OCI-LY1 (cell line): ENCODE results near the gene NECAP2.

Source experiments
- H2AFZ ChIP-seq: fragments of 200-600 bp; sonication (generic), shearing (Covaris generic); 2 replicates; pipeline ENCODE4 v1.6.0; 2014; ENCODE audit warnings: antibody characterized with exemption, mild to moderate bottlenecking, low read length
- H3F3A ChIP-seq: fragments of 200-600 bp; sonication (generic), shearing (Covaris generic); 2 replicates; pipeline ENCODE4 v1.6.0; 2014; ENCODE audit warnings: mild to moderate bottlenecking, antibody characterized with exemption, low read length, moderate library complexity; ENCODE audit not compliant: insufficient read depth
- H3K27ac ChIP-seq: fragments of 200-600 bp; sonication (generic); 2 replicates; pipeline ENCODE4 v1.5.1; 2014; ENCODE audit warnings: low read length, mixed run types, mild to moderate bottlenecking, low read depth; ENCODE audit not compliant: poor library complexity, severe bottlenecking
- H3K27me3 ChIP-seq: fragments of 200-600 bp; sonication (generic); 2 replicates; pipeline ENCODE4 v1.6.0; 2014; ENCODE audit warnings: antibody characterized with exemption, mild to moderate bottlenecking, low read length, moderate library complexity; ENCODE audit not compliant: insufficient read depth
- H3K36me3 ChIP-seq: fragments of 200-600 bp; sonication (generic); 2 replicates; pipeline ENCODE4 v1.6.1; 2014; ENCODE audit warnings: mild to moderate bottlenecking, antibody characterized with exemption, low read length, moderate library complexity, mixed read lengths; ENCODE audit not compliant: insufficient read depth
- H3K4me1 ChIP-seq: fragments of 200-600 bp; sonication (generic); 2 replicates; pipeline ENCODE4 v1.5.1; 2014; ENCODE audit warnings: mild to moderate bottlenecking, low read length, moderate library complexity; ENCODE audit not compliant: insufficient read depth, severe bottlenecking
- H3K4me2 ChIP-seq: fragments of 200-600 bp; sonication (generic), shearing (Covaris generic); 2 replicates; pipeline ENCODE4 v1.6.1; 2014; ENCODE audit warnings: low read length
- H3K4me3 ChIP-seq: fragments of 200-600 bp; sonication (generic); 2 replicates; pipeline ENCODE4 v1.5.1; 2014; ENCODE audit warnings: low read length, low read depth, mild to moderate bottlenecking, mixed read lengths; ENCODE audit not compliant: poor library complexity, severe bottlenecking
- H3K79me2 ChIP-seq: fragments of 200-600 bp; shearing (Covaris generic); 2 replicates; pipeline ENCODE4 v1.6.1; 2016; ENCODE audit warnings: mixed run types, low read length, mixed read lengths; ENCODE audit not compliant: insufficient read depth
- H3K9ac ChIP-seq: fragments of 200-600 bp; sonication (generic), shearing (Covaris generic); 2 replicates; pipeline ENCODE4 v1.6.1; 2014; ENCODE audit warnings: mild to moderate bottlenecking, low read length, mixed read lengths
- H3K9me2 ChIP-seq: fragments of 200-600 bp; sonication (generic), shearing (Covaris generic); 2 replicates; pipeline ENCODE4 v1.6.1; 2014; ENCODE audit warnings: low read depth, mild to moderate bottlenecking, low read length, mixed read lengths
- H3K9me3 ChIP-seq: fragments of 200-600 bp; shearing (Covaris generic); 2 replicates; pipeline ENCODE4 v1.6.1; 2014; ENCODE audit warnings: low read length, mixed read lengths
- H4K20me1 ChIP-seq: fragments of 200-600 bp; sonication (generic), shearing (Covaris generic); 2 replicates; pipeline ENCODE4 v1.6.0; 2016; ENCODE audit warnings: mild to moderate bottlenecking, low read length; ENCODE audit not compliant: insufficient read depth
- EZH2 ChIP-seq: fragments of 200-600 bp; sonication (generic), shearing (Covaris generic); IDR thresholded peaks from 2 replicates; pipeline ENCODE4 v1.8.0; 2017; ENCODE audit warnings: borderline replicate concordance, mixed run types, mild to moderate bottlenecking, antibody characterized with exemption, low read length, moderate library complexity, mixed read lengths
- TF ChIP-seq, protein P1 (sequence below): fragments of 200-600 bp; sonication (generic), shearing (Covaris generic); IDR thresholded peaks from 2 replicates; pipeline ENCODE4 v1.5.1; 2017; ENCODE audit warnings: mild to moderate bottlenecking, antibody characterized with exemption, low read length, moderate library complexity, mixed read lengths

The NECAP2 gene

DNA sequence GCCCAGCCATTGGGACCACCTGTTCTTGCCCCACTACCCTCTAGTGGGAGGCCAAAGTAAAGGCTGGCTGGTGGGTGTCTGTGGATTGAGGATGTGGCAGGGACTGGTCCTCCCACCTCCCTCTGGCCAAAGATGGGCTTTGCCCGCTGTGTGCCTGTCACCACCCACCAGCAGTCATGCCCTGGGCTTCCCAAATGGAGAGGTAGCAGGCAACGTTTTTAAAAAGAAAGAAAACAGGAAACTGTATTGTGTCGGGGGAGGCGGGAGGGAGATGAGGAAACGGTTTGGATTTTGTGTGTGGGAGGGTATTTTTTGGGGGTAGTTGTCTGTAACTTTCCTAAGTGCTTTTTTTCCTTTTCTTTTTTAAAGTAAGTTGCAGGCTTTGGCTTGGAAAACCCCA, 43.4 kb upstream of the NECAP2 start:
- H3K36me3 ChIP-seq, result peaks cover 60% of the 10 kb centered on the region
- no peak overlapping the region for H3K9ac ChIP-seq

DNA sequence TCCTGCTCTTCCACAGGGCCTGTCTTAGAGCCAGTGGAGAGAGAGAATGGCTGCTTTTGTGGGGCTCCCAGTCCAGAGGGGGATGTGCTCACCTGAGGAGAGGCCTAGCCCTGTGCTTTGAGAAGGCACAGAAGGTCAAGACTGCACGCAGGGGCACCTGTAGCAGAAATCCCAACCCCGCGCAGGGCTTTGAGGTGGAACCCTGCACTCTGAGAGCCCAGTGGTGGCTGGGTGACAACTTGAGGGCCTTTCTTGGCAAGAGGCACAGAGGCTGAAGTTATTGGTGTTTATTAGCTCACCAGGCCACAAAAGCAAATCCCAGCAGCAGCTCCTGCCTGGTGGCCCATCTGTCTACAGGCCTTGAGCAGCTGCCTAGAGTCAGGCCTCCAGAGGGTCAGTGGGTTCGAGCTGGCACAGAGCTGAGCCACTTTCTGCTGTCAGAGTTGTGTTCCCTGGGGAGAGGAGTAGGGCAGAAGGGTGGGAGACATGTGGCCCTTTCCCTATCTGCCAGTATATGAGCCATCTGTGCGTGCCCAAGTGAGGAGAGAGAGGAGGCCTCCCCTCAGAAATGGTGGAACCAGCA, 42.1 kb upstream of the NECAP2 start:
- TF ChIP-seq, protein P1, sequence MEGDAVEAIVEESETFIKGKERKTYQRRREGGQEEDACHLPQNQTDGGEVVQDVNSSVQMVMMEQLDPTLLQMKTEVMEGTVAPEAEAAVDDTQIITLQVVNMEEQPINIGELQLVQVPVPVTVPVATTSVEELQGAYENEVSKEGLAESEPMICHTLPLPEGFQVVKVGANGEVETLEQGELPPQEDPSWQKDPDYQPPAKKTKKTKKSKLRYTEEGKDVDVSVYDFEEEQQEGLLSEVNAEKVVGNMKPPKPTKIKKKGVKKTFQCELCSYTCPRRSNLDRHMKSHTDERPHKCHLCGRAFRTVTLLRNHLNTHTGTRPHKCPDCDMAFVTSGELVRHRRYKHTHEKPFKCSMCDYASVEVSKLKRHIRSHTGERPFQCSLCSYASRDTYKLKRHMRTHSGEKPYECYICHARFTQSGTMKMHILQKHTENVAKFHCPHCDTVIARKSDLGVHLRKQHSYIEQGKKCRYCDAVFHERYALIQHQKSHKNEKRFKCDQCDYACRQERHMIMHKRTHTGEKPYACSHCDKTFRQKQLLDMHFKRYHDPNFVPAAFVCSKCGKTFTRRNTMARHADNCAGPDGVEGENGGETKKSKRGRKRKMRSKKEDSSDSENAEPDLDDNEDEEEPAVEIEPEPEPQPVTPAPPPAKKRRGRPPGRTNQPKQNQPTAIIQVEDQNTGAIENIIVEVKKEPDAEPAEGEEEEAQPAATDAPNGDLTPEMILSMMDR, result no peak
- no peak for TF ChIP-seq EZH2
- Histone ChIP-seq H3K79me2 (no peaks in the 10 kb centered on the region), H3K9me2 (no peaks in the 10 kb centered on the region), H3K4me3 (no peak overlapping the region), H3K9me3 (no peaks in the 10 kb centered on the region), H3F3A (no peaks in the 10 kb centered on the region), H3K27me3 (no peaks in the 10 kb centered on the region), H3K9ac (no peak overlapping the region), H3K4me2 (no peak overlapping the region), H2AFZ (no peak overlapping the region), H4K20me1 (no peaks in the 10 kb centered on the region), H3K4me1 (no peaks in the 10 kb centered on the region), H3K27ac (no peak overlapping the region), H3K36me3 (peaks cover 48% of the 10 kb centered on the region)

More for the DNA sequence above, 43.4 kb upstream of the NECAP2 start:
- Histone ChIP-seq H3K4me2 (no peak overlapping the region), H3K9me3 (no peaks in the 10 kb centered on the region), H3K27ac (no peak overlapping the region), H3K79me2 (peaks cover 5% of the 10 kb centered on the region; the same call in 1 of the 2 replicates), H4K20me1 (no peaks in the 10 kb centered on the region), H3K9me2 (no peaks in the 10 kb centered on the region), H3K4me1 (no peaks in the 10 kb centered on the region), H3K4me3 (no peak overlapping the region), H3K27me3 (no peaks in the 10 kb centered on the region), H2AFZ (no peak overlapping the region), H3F3A (no peaks in the 10 kb centered on the region)
- TF ChIP-seq, protein P1, result no peak
- no peak for TF ChIP-seq EZH2

DNA sequence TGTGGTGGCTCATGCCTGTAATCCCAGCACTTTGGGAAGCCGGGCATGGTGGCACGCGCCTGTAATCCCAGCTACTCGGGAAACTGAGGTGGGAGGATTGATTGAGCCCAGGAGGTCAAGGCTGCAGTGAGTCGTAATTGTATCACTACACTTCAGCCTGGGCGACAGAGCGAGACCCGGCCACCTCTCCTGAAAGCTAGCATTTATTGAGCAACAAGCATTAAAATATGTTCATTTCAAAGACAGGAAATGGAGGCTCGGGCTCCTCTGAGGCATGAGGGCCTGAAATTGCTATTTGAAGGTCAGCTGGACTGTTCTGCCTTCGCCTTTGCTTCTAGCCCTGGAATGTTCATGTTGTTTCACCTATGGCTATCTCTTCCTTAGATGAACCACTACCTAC, 37.8 kb upstream of the NECAP2 start:
- no peak overlapping the region for H2AFZ ChIP-seq
- TF ChIP-seq, protein P1, result no peak
- no peak for TF ChIP-seq EZH2
- H3K9ac ChIP-seq, result no peak overlapping the region
- H3K27ac ChIP-seq, result no peak overlapping the region
- H4K20me1 ChIP-seq, result no peaks in the 10 kb centered on the region
- H3K4me3 ChIP-seq, result no peak overlapping the region
- H3F3A ChIP-seq, result no peaks in the 10 kb centered on the region
- H3K4me2 ChIP-seq, result no peak overlapping the region
- no peaks in the 10 kb centered on the region for H3K9me2 ChIP-seq
- no peaks in the 10 kb centered on the region for H3K27me3 ChIP-seq
- no peaks in the 10 kb centered on the region for H3K79me2 ChIP-seq
- H3K36me3 ChIP-seq, result peaks cover 15% of the 10 kb centered on the region; the same call in 1 of the 2 replicates
- H3K4me1 ChIP-seq, result no peaks in the 10 kb centered on the region
- H3K9me3 ChIP-seq, result no peaks in the 10 kb centered on the region
